K562 (cell line): ENCODE measurements around the gene CASP6. TPM values are rescaled to one million over a fixed set of nuclear protein-coding genes. Genes with fewer than 3 reads are reported as not detected.

Experiments
- CHD1 ChIP-seq: fragments of 200-600 bp; sonication (generic); IDR thresholded peaks from one replicate; pipeline ENCODE4 v1.6.1; 2012; ENCODE audit warnings: mild to moderate bottlenecking, moderate library complexity, low read length, inconsistent platforms
- MTA1 ChIP-seq: fragments of 450-650 bp; IDR thresholded peaks from 2 replicates; pipeline ENCODE4 v1.6.1; 2017; ENCODE audit warnings: borderline replicate concordance
- TBP ChIP-seq: optimal IDR thresholded peaks from 2 replicates; pipeline ENCODE3; 2011; ENCODE audit warnings: low read depth, low read length, improper control_type of control experiment
- ZNF12 ChIP-seq: sonication (generic); formaldehyde crosslinking; IDR thresholded peaks from 2 replicates; pipeline ENCODE4 v1.4.0; 2020; ENCODE audit warnings: mild to moderate bottlenecking, missing genetic modification reagents
- ZNF3 ChIP-seq: fragments of 250-450 bp; sonication (Bioruptor Pico); IDR thresholded peaks from 2 replicates; pipeline ENCODE4 v1.5.0; 2021; ENCODE audit warnings: mild to moderate bottlenecking, moderate library complexity
- ZNF707 ChIP-seq: fragments of 250-450 bp; sonication (Bioruptor Pico); conservative IDR thresholded peaks from 2 replicates; pipeline ENCODE4 v1.8.0; 2022; ENCODE audit warnings: inconsistent platforms, mild to moderate bottlenecking, moderate library complexity
- ZNF766 ChIP-seq: fragments of 200-800 bp; sonication (Bioruptor generic); conservative IDR thresholded peaks from 2 replicates; pipeline ENCODE4 v1.6.1; 2016; ENCODE audit warnings: missing genetic modification characterization, missing compliant biosample characterization
- polyA plus RNA-seq, 8 experiments: library from polyadenylated mRNA; depleted of rRNA in 4 of 8; stranded (reverse) in 5 of 8; unstranded in 3 of 8; fragments of >200 nt; fragmentation: Nextera tagmentation in 2 of 8; fragmentation: Illumina TruSeq in 1 of 8; extraction: Ambion mirVana in 2 of 8; extraction: Trizol in 1 of 8; gene quantifications; 2 replicates each; pipeline versions ENCODE4 v1.2.1 to v1.2.3, GENCODE V29; 2011 to 2014; ENCODE audit warnings: inconsistent platforms in 1 of 8, missing spikeins in 1 of 8
- total RNA-seq, 7 experiments: library from RNA; depleted of rRNA in 6 of 7; stranded (reverse); fragments of >200 nt in 6 of 7; fragmentation: Illumina TruSeq in 2 of 7; extraction: Trizol in 2 of 7; gene quantifications; 2 replicates each; pipeline versions ENCODE4 v1.2.1 to v1.2.3, GENCODE V29; 2011 to 2021; ENCODE audit warnings: low replicate concordance in 1 of 7
- TF ChIP-seq, protein P1 (sequence below): fragments of 200-800 bp; sonication (Bioruptor generic); IDR thresholded peaks from 2 replicates; pipeline ENCODE4 v1.6.1; 2016; ENCODE audit warnings: missing genetic modification characterization, missing compliant biosample characterization
- TF ChIP-seq, protein P2 (sequence below), 2 experiments: fragments of 450-650 bp in 1 of 2; sonication (generic) in 1 of 2; formaldehyde crosslinking in 1 of 2; IDR thresholded peaks; 2 replicates each; pipeline versions ENCODE4 v1.7.1 to v1.9.0; 2016 to 2022; ENCODE audit warnings: inconsistent platforms in 1 of 2, mild to moderate bottlenecking in 1 of 2, missing genetic modification reagents in 1 of 2
- TF ChIP-seq, protein P3 (sequence below): sonication (generic); formaldehyde crosslinking; IDR thresholded peaks from 2 replicates; pipeline ENCODE4 v1.8.0; 2022; ENCODE audit warnings: missing genetic modification reagents, mild to moderate bottlenecking, borderline replicate concordance

Gene CASP6
- total and polyA plus RNA-seq, 9 of the 15 experiments (the other 6 are each of a cell fraction or from before 2014, with no cell fraction given), result 20.8 to 72.7 (median 39.1) TPM

DNA sequence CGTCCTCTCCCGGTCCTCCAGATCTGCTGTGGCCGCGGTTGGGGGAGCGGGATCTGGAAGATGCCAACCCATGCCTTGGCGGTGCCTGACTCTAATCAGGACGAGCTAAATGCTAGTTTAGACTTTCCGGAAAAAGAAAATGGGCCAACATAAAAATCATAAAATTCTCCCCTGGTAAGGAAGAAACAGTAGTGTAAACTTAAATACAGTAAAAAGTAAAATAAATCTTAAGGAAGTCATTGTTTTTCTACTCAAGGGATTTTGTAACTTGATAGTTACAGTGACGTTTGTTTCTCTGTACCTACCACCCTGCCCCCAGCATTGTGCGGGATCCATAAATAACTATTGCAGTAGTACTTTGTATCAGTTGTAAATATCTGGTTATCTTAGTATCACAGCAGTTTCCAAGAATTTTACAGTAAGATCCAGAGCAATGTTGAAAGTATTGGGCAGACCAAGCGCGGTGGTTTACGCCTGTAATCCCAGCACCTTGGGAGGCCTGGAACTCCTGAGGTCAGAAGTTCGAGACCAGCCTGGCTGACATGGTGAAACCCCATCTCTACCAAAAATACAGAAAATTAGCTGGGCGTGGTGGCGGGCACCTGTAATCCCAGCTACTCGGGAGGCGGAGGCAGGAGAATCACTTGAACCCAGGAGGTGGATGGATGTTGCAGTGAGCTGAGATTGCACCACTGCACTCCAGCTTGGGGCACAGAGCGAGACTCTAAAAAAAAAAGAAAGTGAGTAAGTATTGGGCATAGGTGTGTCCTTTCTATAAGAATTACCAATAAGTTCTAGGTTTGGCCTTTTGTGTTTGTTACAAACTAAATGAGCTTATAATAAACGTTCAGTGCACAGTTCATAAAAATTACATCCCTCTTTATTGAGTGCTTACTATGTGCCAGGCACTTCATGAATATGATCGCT, 27.6 kb upstream of the CASP6 start (continued):
- no peak for TF ChIP-seq MTA1
- TF ChIP-seq ZNF707, result no peak
- TF ChIP-seq, protein P1, sequence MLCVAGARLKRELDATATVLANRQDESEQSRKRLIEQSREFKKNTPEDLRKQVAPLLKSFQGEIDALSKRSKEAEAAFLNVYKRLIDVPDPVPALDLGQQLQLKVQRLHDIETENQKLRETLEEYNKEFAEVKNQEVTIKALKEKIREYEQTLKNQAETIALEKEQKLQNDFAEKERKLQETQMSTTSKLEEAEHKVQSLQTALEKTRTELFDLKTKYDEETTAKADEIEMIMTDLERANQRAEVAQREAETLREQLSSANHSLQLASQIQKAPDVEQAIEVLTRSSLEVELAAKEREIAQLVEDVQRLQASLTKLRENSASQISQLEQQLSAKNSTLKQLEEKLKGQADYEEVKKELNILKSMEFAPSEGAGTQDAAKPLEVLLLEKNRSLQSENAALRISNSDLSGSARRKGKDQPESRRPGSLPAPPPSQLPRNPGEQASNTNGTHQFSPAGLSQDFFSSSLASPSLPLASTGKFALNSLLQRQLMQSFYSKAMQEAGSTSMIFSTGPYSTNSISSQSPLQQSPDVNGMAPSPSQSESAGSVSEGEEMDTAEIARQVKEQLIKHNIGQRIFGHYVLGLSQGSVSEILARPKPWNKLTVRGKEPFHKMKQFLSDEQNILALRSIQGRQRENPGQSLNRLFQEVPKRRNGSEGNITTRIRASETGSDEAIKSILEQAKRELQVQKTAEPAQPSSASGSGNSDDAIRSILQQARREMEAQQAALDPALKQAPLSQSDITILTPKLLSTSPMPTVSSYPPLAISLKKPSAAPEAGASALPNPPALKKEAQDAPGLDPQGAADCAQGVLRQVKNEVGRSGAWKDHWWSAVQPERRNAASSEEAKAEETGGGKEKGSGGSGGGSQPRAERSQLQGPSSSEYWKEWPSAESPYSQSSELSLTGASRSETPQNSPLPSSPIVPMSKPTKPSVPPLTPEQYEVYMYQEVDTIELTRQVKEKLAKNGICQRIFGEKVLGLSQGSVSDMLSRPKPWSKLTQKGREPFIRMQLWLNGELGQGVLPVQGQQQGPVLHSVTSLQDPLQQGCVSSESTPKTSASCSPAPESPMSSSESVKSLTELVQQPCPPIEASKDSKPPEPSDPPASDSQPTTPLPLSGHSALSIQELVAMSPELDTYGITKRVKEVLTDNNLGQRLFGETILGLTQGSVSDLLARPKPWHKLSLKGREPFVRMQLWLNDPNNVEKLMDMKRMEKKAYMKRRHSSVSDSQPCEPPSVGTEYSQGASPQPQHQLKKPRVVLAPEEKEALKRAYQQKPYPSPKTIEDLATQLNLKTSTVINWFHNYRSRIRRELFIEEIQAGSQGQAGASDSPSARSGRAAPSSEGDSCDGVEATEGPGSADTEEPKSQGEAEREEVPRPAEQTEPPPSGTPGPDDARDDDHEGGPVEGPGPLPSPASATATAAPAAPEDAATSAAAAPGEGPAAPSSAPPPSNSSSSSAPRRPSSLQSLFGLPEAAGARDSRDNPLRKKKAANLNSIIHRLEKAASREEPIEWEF (CRISPR knock-in tag), result peak; percentile 51; the same call in 1 of the 2 replicates
- 0 out of 2 replicates have a peak, but pooled peaks have one; percentile 78 for TF ChIP-seq ZNF12 (CRISPR knock-in tag)
- TF ChIP-seq, protein P2, sequence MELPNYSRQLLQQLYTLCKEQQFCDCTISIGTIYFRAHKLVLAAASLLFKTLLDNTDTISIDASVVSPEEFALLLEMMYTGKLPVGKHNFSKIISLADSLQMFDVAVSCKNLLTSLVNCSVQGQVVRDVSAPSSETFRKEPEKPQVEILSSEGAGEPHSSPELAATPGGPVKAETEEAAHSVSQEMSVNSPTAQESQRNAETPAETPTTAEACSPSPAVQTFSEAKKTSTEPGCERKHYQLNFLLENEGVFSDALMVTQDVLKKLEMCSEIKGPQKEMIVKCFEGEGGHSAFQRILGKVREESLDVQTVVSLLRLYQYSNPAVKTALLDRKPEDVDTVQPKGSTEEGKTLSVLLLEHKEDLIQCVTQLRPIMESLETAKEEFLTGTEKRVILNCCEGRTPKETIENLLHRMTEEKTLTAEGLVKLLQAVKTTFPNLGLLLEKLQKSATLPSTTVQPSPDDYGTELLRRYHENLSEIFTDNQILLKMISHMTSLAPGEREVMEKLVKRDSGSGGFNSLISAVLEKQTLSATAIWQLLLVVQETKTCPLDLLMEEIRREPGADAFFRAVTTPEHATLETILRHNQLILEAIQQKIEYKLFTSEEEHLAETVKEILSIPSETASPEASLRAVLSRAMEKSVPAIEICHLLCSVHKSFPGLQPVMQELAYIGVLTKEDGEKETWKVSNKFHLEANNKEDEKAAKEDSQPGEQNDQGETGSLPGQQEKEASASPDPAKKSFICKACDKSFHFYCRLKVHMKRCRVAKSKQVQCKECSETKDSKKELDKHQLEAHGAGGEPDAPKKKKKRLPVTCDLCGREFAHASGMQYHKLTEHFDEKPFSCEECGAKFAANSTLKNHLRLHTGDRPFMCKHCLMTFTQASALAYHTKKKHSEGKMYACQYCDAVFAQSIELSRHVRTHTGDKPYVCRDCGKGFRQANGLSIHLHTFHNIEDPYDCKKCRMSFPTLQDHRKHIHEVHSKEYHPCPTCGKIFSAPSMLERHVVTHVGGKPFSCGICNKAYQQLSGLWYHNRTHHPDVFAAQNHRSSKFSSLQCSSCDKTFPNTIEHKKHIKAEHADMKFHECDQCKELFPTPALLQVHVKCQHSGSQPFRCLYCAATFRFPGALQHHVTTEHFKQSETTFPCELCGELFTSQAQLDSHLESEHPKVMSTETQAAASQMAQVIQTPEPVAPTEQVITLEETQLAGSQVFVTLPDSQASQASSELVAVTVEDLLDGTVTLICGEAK (IDR thresholded peaks at IDR 0.05), result peak; percentile 13; the same call in 1 of the 2 replicates
- TF ChIP-seq, protein P2 (CRISPR knock-in tag; IDR thresholded peaks at IDR 0.05), result no peak
- peak; percentile 36; the same call in 1 of the 2 replicates for TF ChIP-seq ZNF766 (CRISPR knock-in tag)
- no peak for TF ChIP-seq ZNF3 (CRISPR knock-in tag)
- TF ChIP-seq CHD1, result peak; percentile 1
- TF ChIP-seq, protein P3, sequence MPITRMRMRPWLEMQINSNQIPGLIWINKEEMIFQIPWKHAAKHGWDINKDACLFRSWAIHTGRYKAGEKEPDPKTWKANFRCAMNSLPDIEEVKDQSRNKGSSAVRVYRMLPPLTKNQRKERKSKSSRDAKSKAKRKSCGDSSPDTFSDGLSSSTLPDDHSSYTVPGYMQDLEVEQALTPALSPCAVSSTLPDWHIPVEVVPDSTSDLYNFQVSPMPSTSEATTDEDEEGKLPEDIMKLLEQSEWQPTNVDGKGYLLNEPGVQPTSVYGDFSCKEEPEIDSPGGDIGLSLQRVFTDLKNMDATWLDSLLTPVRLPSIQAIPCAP (CRISPR knock-in tag), result no peak
- TF ChIP-seq TBP, result peak; percentile 45
